ENCODE data around the gene IFIT1. TPM values are rescaled to one million over a fixed set of nuclear protein-coding genes. Genes with fewer than 3 reads are reported as not detected.

The IFIT1 gene
- total and polyA plus RNA-seq, 2 donors (not counting 3 experiments of a cell fraction or from before 2014, with no cell fraction given): 0.51 to 0.75 TPM

GRCh38 chr10:89454561-89455347 lies 62.3 kb downstream of the IFIT1 start:
- no peak for FAIRE-seq
- dilution Hi-C loops (cut with MboI; ENCODE audit: extremely low pct_ligation_motif_present, low sequenced_read_pairs): no loop called here
- no TSS peak for BruUV-seq (replicated peaks)
- DNase-seq (ENCODE audit: low read depth, low spot score): no peak
- Histone ChIP-seq H3K36me3 (ENCODE audit: control insufficient read depth in 2 of 2, extremely low read depth in 1 of 2, insufficient read depth in 2 of 2, low read length in 2 of 2) (no peaks in the 10 kb centered on the region), H3K4me1 (ENCODE audit: control insufficient read depth, extremely low read depth, insufficient read depth, low read length) (peaks cover 21% of the 10 kb centered on the region), H3K27me3 (ENCODE audit: control insufficient read depth in 2 of 2, insufficient read depth in 2 of 2, low read length in 2 of 2) (no peaks in the 10 kb centered on the region), H3K4me3 (replicated peaks in 1 of 3; ENCODE audit: insufficient read depth in 1 of 3, low read depth in 1 of 3, low read length in 3 of 3) (no peak overlapping the region), H3K9ac (replicated peaks; ENCODE audit: extremely low read depth, insufficient read depth, low read length) (no peak overlapping the region), H2AFZ (ENCODE audit: low read depth, low read length) (no peak overlapping the region), H3K79me2 (ENCODE audit: control insufficient read depth, insufficient read depth, low read length) (no peaks in the 10 kb centered on the region), H3K9me3 (replicated peaks; ENCODE audit: control insufficient read depth, insufficient read depth, low read length) (no peaks in the 10 kb centered on the region), H4K20me1 (replicated peaks; ENCODE audit: control insufficient read depth, extremely low read depth, insufficient read depth, low read length) (no peaks in the 10 kb centered on the region), H3K9me1 (replicated peaks; ENCODE audit: control insufficient read depth, extremely low read depth, insufficient read depth, low read length) (no peaks in the 10 kb centered on the region), H3K4me2 (ENCODE audit: insufficient read depth, low read length) (no peak overlapping the region), H3K27ac (ENCODE audit: insufficient read depth, low read depth, low read length) (no peak overlapping the region)
- POLR2A ChIA-PET: no interaction called here
- intact Hi-C loops (cut with micrococcal nuclease): no loop called here
- CTCF ChIA-PET: no interaction called here
- TF ChIP-seq FOS (IDR thresholded peaks at IDR 0.05; ENCODE audit: borderline replicate concordance, insufficient read depth, low read length) (no peak), MAX (IDR thresholded peaks at IDR 0.05; ENCODE audit: insufficient read depth, insufficient read length) (no peak), POLR2AphosphoS5 (IDR thresholded peaks at IDR 0.05; ENCODE audit: insufficient read depth, low read depth, low read length) (no peak), EZH2 (IDR thresholded peaks at IDR 0.05; ENCODE audit: borderline replicate concordance, low read depth, low read length, severe bottlenecking) (no peak), GATA2 (IDR thresholded peaks at IDR 0.05; ENCODE audit: insufficient read depth, insufficient read length, low read depth, low read length) (no peak), JUN (IDR thresholded peaks at IDR 0.05; ENCODE audit: borderline replicate concordance, insufficient read depth, insufficient read length, low read depth) (no peak), POLR2A (IDR thresholded peaks at IDR 0.05; ENCODE audit: low read depth, low read length) (no peak), MYC (IDR thresholded peaks at IDR 0.05; ENCODE audit: low read depth, low read length) (no peak), CTCF (IDR thresholded peaks at IDR 0.05; ENCODE audit: extremely low read depth in 1 of 2, insufficient read depth in 1 of 2, low read depth in 1 of 2, low read length in 2 of 2) (no peak)

Other genes with a start within 250 kb of the IFIT1 start
- 0.32 TPM in 1 of 2 replicates, not detected in the other for gene CH25H, start 185.3 kb upstream of the IFIT1 start, total RNA-seq
- gene CH25H, start 185.3 kb upstream of the IFIT1 start, polyA plus RNA-seq: 0.29 and 0.30 TPM in 2 replicates
- 28.1 and 41.1 TPM in 2 replicates for gene LIPA, start 140.8 kb upstream of the IFIT1 start, total RNA-seq
- gene LIPA, start 140.8 kb upstream of the IFIT1 start, polyA plus RNA-seq: 22.5 and 24.0 TPM in 2 replicates
- gene IFIT2, start 90.6 kb upstream of the IFIT1 start, total RNA-seq: 0.51 and 1.4 TPM in 2 replicates
- 0.16 and 0.23 TPM in 2 replicates for gene IFIT2, start 90.6 kb upstream of the IFIT1 start, polyA plus RNA-seq
- gene IFIT3, start 64.6 kb upstream of the IFIT1 start, total RNA-seq: 2.6 and 3.1 TPM in 2 replicates
- 0.91 and 1.2 TPM in 2 replicates for gene IFIT3, start 64.6 kb upstream of the IFIT1 start, polyA plus RNA-seq
- gene IFIT1B, start 14.6 kb upstream of the IFIT1 start, total RNA-seq: not detected in 2 replicates
- gene IFIT1B, start 14.6 kb upstream of the IFIT1 start, polyA plus RNA-seq: not detected in 2 replicates
- 3.2 and 4.0 TPM in 2 replicates for gene IFIT5, start 21.9 kb downstream of the IFIT1 start, total RNA-seq
- gene IFIT5, start 21.9 kb downstream of the IFIT1 start, polyA plus RNA-seq: 0.97 and 1.0 TPM in 2 replicates
- gene SLC16A12, start 143.0 kb downstream of the IFIT1 start, total RNA-seq: not detected in 2 replicates
- gene SLC16A12, start 143.0 kb downstream of the IFIT1 start, polyA plus RNA-seq: not detected in 2 replicates

All from endothelial cell of umbilical vein (primary cell).